DOHH2 (cell line): ENCODE data around the gene FBXO31.

ENCODE experiments used
- H3F3A ChIP-seq: fragments of 200-600 bp; sonication (generic), shearing (Covaris generic); 2 replicates; pipeline ENCODE4 v1.6.0; 2016; ENCODE audit warnings: antibody characterized with exemption, mild to moderate bottlenecking; ENCODE audit not compliant: control insufficient read depth, insufficient read depth
- H3K27ac ChIP-seq: fragments of 200-600 bp; sonication (generic); 2 replicates; pipeline ENCODE4 v1.5.1; 2014; ENCODE audit warnings: low read depth, mild to moderate bottlenecking, low read length, moderate library complexity
- H3K27me3 ChIP-seq: fragments of 200-600 bp; sonication (generic); 2 replicates; pipeline ENCODE4 v1.6.1; 2014; ENCODE audit warnings: mild to moderate bottlenecking, low read length, mixed read lengths; ENCODE audit not compliant: control insufficient read depth
- H3K36me3 ChIP-seq: fragments of 200-600 bp; sonication (generic); 2 replicates; pipeline ENCODE4 v1.6.1; 2014; ENCODE audit warnings: mild to moderate bottlenecking, low read length, moderate library complexity, mixed read lengths; ENCODE audit not compliant: control insufficient read depth
- H3K4me1 ChIP-seq: fragments of 200-600 bp; sonication (generic); 2 replicates; pipeline ENCODE4 v1.6.1; 2014; ENCODE audit warnings: mild to moderate bottlenecking, low read length, mixed read lengths; ENCODE audit not compliant: control insufficient read depth
- H3K4me2 ChIP-seq: fragments of 200-600 bp; sonication (generic); 2 replicates; pipeline ENCODE4 v1.6.0; 2014; ENCODE audit warnings: mild to moderate bottlenecking, low read length, moderate library complexity
- H3K4me3 ChIP-seq: fragments of 200-600 bp; sonication (generic); 2 replicates; pipeline ENCODE4 v1.5.1; 2014; ENCODE audit warnings: mild to moderate bottlenecking, low read length, mixed read lengths
- H3K79me2 ChIP-seq: fragments of 200-600 bp; sonication (generic); 2 replicates; pipeline ENCODE4 v1.6.1; 2014; ENCODE audit warnings: mild to moderate bottlenecking, low read length, mixed read lengths; ENCODE audit not compliant: control insufficient read depth
- H3K9me2 ChIP-seq: fragments of 200-600 bp; sonication (generic); replicated peaks from 2 replicates; pipeline ENCODE4 v1.6.1; 2014; ENCODE audit warnings: mild to moderate bottlenecking, low read length, mixed read lengths; ENCODE audit not compliant: control insufficient read depth
- H3K9me3 ChIP-seq: fragments of 200-600 bp; sonication (generic); 2 replicates; pipeline ENCODE4 v1.6.1; 2014; ENCODE audit warnings: antibody characterized with exemption, low read length, mixed read lengths; ENCODE audit not compliant: control insufficient read depth, insufficient read depth
- H4K20me1 ChIP-seq: fragments of 200-600 bp; sonication (generic); 2 replicates; pipeline ENCODE4 v1.6.0; 2014; ENCODE audit warnings: low read depth, mild to moderate bottlenecking, antibody characterized with exemption, low read length, moderate library complexity; ENCODE audit not compliant: control insufficient read depth, insufficient read depth
- EZH2phosphoT487 ChIP-seq: fragments of 200-600 bp; sonication (generic); IDR thresholded peaks from 2 replicates; pipeline ENCODE4 v1.6.1; 2017; ENCODE audit warnings: borderline replicate concordance, mild to moderate bottlenecking, antibody characterized with exemption, low read length, moderate library complexity, mixed read lengths
- TF ChIP-seq, protein P1 (sequence below): fragments of 200-600 bp; sonication (generic); IDR thresholded peaks from one replicate; pipeline ENCODE4 v1.5.1; 2014; ENCODE audit warnings: antibody characterized with exemption, mild to moderate bottlenecking, low read depth, low read length; ENCODE audit not compliant: poor library complexity, severe bottlenecking

FBXO31 gene

DNA sequence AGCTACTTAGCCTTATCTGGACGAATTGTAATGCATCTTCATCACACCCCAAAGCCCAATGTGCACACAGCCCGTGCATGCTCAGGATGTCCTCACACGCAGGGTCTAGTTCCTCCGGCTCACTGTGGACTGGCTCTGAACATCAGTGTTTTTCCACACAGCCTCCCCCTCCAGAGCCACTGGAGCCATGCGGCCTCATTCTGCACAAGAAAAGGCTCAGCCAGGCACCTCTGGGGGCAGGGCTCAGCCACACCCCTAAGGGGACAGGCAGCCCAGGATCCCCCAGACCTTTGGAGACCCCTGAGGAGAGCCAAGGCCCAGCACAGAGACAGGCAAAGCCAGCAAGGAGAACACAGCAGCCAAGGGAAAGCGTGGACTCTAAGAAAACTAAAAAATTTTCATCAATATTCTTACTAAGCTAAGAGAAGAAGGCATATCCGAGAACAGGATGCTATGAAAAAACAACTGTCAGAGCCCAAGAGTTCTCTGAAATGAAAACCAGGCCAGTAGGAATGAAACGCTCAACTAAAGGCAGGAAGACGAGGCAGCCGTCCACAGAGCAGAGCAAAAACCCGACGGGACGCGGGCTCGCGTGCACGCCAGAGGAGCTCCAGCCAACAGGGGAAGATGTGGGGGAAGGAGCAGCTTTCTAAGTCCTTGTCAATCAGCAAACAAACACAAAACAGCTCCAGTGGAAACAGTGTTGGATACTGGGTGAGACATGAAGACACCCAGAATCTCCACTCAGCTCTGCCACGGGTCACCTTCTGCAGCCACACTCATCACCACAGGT is 43.0 kb upstream of the FBXO31 start:
- no peaks in the 10 kb centered on the region for H3K9me2 ChIP-seq
- TF ChIP-seq, protein P1, sequence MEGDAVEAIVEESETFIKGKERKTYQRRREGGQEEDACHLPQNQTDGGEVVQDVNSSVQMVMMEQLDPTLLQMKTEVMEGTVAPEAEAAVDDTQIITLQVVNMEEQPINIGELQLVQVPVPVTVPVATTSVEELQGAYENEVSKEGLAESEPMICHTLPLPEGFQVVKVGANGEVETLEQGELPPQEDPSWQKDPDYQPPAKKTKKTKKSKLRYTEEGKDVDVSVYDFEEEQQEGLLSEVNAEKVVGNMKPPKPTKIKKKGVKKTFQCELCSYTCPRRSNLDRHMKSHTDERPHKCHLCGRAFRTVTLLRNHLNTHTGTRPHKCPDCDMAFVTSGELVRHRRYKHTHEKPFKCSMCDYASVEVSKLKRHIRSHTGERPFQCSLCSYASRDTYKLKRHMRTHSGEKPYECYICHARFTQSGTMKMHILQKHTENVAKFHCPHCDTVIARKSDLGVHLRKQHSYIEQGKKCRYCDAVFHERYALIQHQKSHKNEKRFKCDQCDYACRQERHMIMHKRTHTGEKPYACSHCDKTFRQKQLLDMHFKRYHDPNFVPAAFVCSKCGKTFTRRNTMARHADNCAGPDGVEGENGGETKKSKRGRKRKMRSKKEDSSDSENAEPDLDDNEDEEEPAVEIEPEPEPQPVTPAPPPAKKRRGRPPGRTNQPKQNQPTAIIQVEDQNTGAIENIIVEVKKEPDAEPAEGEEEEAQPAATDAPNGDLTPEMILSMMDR, result no peak
- TF ChIP-seq EZH2phosphoT487, result no peak
- no peak overlapping the region for H3K4me3 ChIP-seq
- H3K79me2 ChIP-seq, result no peaks in the 10 kb centered on the region
- no peaks in the 10 kb centered on the region for H3K36me3 ChIP-seq
- H3K4me2 ChIP-seq, result no peak overlapping the region
- no peaks in the 10 kb centered on the region; the same call in 1 of the 2 replicates for H4K20me1 ChIP-seq
- no peaks in the 10 kb centered on the region for H3K27me3 ChIP-seq
- H3F3A ChIP-seq, result no peaks in the 10 kb centered on the region
- no peaks in the 10 kb centered on the region for H3K4me1 ChIP-seq
- no peak overlapping the region for H3K27ac ChIP-seq
- H3K9me3 ChIP-seq, result no peaks in the 10 kb centered on the region

DNA sequence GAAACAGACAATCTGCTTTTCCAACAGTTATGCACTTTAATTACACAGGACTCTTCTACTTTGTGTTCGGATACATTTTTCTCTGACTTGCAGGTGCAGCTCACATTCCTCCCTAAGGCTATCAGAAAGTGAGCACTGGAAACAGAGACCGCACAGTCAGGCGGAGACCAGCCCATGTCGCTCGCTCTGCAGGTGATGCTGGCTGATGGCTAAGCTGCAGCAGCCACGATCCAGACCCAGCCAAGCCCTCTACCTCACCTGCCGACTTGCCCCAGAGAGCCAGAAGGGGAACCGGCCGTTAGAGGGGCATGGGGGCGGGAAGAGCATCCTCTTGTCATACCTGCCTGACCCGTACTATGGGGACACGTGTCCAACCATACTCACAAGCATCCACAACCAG is 42.4 kb upstream of the FBXO31 start:
- no peaks in the 10 kb centered on the region for H3K36me3 ChIP-seq
- no peak overlapping the region for H3K27ac ChIP-seq

DNA sequence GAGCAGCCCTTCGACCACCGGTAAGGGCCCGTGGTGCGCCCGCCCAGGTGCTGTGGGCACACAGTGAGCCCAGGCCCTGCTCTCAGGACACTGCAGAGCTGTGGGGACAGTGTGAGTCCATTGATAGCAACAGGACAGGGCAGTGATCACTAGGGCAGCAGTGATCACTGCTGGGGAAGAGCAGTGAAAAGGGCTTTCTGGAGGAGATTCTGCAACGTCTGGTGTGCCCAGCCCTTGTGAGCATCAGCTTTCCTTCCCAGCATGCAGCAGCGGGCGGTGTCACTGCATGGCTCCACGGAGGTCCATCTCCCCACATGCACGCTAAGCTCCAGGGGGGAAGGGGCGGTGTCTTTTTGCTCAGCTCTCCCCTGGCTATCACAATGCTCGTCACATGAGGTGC is 40.7 kb upstream of the FBXO31 start:
- no peak overlapping the region for H3K4me3 ChIP-seq
- H4K20me1 ChIP-seq, result no peaks in the 10 kb centered on the region; the same call in 1 of the 2 replicates
- H3K27me3 ChIP-seq, result no peaks in the 10 kb centered on the region
- no peaks in the 10 kb centered on the region for H3F3A ChIP-seq
- no peaks in the 10 kb centered on the region for H3K4me1 ChIP-seq
- H3K9me3 ChIP-seq, result no peaks in the 10 kb centered on the region
- H3K9me2 ChIP-seq, result no peaks in the 10 kb centered on the region
- no peaks in the 10 kb centered on the region for H3K36me3 ChIP-seq
- TF ChIP-seq, protein P1, result no peak
- TF ChIP-seq EZH2phosphoT487, result no peak
- no peak overlapping the region for H3K4me2 ChIP-seq
- no peak overlapping the region for H3K27ac ChIP-seq
- no peaks in the 10 kb centered on the region for H3K79me2 ChIP-seq

More for the DNA sequence above, 42.4 kb upstream of the FBXO31 start:
- H3K4me3 ChIP-seq, result no peak overlapping the region
- H3K4me2 ChIP-seq, result no peak overlapping the region
- H3K9me3 ChIP-seq, result no peaks in the 10 kb centered on the region
- no peaks in the 10 kb centered on the region for H3K79me2 ChIP-seq
- no peaks in the 10 kb centered on the region for H3K9me2 ChIP-seq
- no peaks in the 10 kb centered on the region for H3F3A ChIP-seq
- H3K27me3 ChIP-seq, result no peaks in the 10 kb centered on the region
- TF ChIP-seq, protein P1, result no peak
- TF ChIP-seq EZH2phosphoT487, result no peak
- H3K4me1 ChIP-seq, result no peaks in the 10 kb centered on the region
- H4K20me1 ChIP-seq, result no peaks in the 10 kb centered on the region; the same call in 1 of the 2 replicates
